ENCODE results near the gene SLC27A1.

DNA sequence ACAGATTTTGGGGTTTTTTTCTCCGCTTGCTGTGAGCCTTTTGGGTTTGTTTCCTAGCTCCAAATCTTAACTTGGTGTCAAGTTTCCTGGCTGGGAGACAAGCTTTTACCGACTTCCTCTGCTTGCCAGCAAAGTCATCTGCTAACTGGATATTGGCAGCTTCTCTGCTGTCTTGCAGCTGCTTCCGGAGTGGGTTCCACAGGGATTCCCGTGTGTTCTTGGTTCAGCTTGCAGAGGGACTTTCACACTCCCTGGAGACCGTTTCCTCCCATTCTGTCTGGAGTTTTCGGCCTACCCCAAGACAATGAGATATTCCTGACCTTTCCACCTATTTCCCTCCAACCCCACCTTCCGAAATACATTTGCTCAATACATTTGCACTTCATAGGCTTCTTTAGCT lies 82.9 kb downstream of the SLC27A1 start:
- TF ChIP-seq POLR2AphosphoS5 (IDR thresholded peaks at IDR 0.05; ENCODE audit: low read depth, low read length) = no peak
- TF ChIP-seq, protein P1, sequence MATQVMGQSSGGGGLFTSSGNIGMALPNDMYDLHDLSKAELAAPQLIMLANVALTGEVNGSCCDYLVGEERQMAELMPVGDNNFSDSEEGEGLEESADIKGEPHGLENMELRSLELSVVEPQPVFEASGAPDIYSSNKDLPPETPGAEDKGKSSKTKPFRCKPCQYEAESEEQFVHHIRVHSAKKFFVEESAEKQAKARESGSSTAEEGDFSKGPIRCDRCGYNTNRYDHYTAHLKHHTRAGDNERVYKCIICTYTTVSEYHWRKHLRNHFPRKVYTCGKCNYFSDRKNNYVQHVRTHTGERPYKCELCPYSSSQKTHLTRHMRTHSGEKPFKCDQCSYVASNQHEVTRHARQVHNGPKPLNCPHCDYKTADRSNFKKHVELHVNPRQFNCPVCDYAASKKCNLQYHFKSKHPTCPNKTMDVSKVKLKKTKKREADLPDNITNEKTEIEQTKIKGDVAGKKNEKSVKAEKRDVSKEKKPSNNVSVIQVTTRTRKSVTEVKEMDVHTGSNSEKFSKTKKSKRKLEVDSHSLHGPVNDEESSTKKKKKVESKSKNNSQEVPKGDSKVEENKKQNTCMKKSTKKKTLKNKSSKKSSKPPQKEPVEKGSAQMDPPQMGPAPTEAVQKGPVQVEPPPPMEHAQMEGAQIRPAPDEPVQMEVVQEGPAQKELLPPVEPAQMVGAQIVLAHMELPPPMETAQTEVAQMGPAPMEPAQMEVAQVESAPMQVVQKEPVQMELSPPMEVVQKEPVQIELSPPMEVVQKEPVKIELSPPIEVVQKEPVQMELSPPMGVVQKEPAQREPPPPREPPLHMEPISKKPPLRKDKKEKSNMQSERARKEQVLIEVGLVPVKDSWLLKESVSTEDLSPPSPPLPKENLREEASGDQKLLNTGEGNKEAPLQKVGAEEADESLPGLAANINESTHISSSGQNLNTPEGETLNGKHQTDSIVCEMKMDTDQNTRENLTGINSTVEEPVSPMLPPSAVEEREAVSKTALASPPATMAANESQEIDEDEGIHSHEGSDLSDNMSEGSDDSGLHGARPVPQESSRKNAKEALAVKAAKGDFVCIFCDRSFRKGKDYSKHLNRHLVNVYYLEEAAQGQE (IDR thresholded peaks at IDR 0.05; ENCODE audit: insufficient read depth in 1 of 2, low read depth in 2 of 2, low read length in 2 of 2) = peak in 1 of 2 experiments; percentile 49; a peak in 1 of 4 replicates
- no peak for TF ChIP-seq TAF1 (IDR thresholded peaks at IDR 0.05; ENCODE audit: borderline replicate concordance, insufficient read depth, low read length)
- TF ChIP-seq SIN3A (IDR thresholded peaks at IDR 0.05; ENCODE audit: borderline replicate concordance, insufficient read depth, low read length) = peak; percentile 87; the same call in 1 of the 2 replicates
- TF ChIP-seq FOXP2 (optimal IDR thresholded peaks at IDR 0.05; ENCODE audit: borderline replicate concordance, extremely low read depth, extremely low read length, insufficient read depth) = peak; percentile 54
